Natural killer cell (primary cell): ENCODE results near the gene ATP6V0A1. TPM values are rescaled to one million over a fixed set of nuclear protein-coding genes. Genes with fewer than 3 reads are reported as not detected.

Experiments
- ATAC-seq, 3 donors: fragments of 150-1000 bp in 2 of 3; fragments of 200-7000 bp in 1 of 3; cut with Tn5 transposase; 1 replicate in 1 of 3; 2 replicates in 2 of 3; pipeline ENCODE4 v1.10.0; 2021; ENCODE audit warnings: mild to moderate bottlenecking in 2 of 3, moderate library complexity in 2 of 3
- DNase-seq, 2 donors: peaks; one replicate each; pipeline versions ENCODE4 v3.0.0 to v3.0.0-alpha.2; 2013 to 2021; ENCODE audit warnings: mixed read lengths in 1 of 2
- H3K27ac ChIP-seq: one replicate; pipeline ENCODE4 v1.5.1; 2013; ENCODE audit warnings: mild to moderate bottlenecking, low read length
- H3K27me3 ChIP-seq: one replicate; pipeline ENCODE4 v1.6.1; 2013; ENCODE audit warnings: low read length; ENCODE audit not compliant: control insufficient read depth, insufficient read depth
- H3K36me3 ChIP-seq: one replicate; pipeline ENCODE4 v1.6.1; 2013; ENCODE audit warnings: low read length; ENCODE audit not compliant: control insufficient read depth, insufficient read depth
- H3K4me1 ChIP-seq: one replicate; pipeline ENCODE4 v1.6.1; 2013; ENCODE audit warnings: low read length; ENCODE audit not compliant: control insufficient read depth, insufficient read depth
- H3K4me3 ChIP-seq: one replicate; pipeline ENCODE4 v1.5.1; 2013; ENCODE audit warnings: low read length
- H3K9me3 ChIP-seq: one replicate; pipeline ENCODE4 v1.6.1; 2013; ENCODE audit warnings: low read length; ENCODE audit not compliant: control insufficient read depth, insufficient read depth
- H3K27ac Mint-ChIP-seq, 2 donors: one replicate each; pipeline ENCODE4 v1.8.0; 2022; ENCODE audit warnings: mild to moderate bottlenecking in 2 of 2, mixed read lengths in 2 of 2, moderate library complexity in 1 of 2
- H3K27me3 Mint-ChIP-seq, 2 donors: one replicate each; pipeline ENCODE4 v1.8.0; 2022; ENCODE audit warnings: low read depth in 2 of 2, mixed read lengths in 2 of 2
- H3K36me3 Mint-ChIP-seq: one replicate; pipeline ENCODE4 v1.8.0; 2022; ENCODE audit warnings: mixed read lengths
- H3K4me1 Mint-ChIP-seq, 2 donors: one replicate each; pipeline ENCODE4 v1.8.0; 2022; ENCODE audit warnings: mixed read lengths in 2 of 2
- H3K4me3 Mint-ChIP-seq: one replicate; pipeline ENCODE4 v1.8.0; 2022; ENCODE audit warnings: mild to moderate bottlenecking, moderate library complexity, mixed read lengths
- H3K9me3 Mint-ChIP-seq, 2 donors: one replicate each; pipeline ENCODE4 v1.8.0; 2022; ENCODE audit warnings: mixed read lengths in 2 of 2
- CTCF ChIP-seq: fragments of 200-600 bp; IDR thresholded peaks from one replicate; pipeline ENCODE4 v1.8.0; 2022; ENCODE audit warnings: antibody characterized with exemption
- WGBS: methylation state at CpG from one replicate; pipeline ENCODE4 v1.1.7; 2013; ENCODE audit warnings: missing lambda C conversion rate; ENCODE audit not compliant: insufficient coverage; 5-methylcytosine and 5-hydroxymethylcytosine counted together
- intact Hi-C: fragments of 100-400 bp; cut with micrococcal nuclease; formaldehyde crosslinking; loops from one replicate; pipeline ENCODE4 v1.14.2; 2022
- total RNA-seq, 4 donors: library from RNA; stranded (reverse); fragments of 120-200 nt in 1 of 4; gene quantifications; one replicate each; pipeline versions ENCODE4 v1.2.3 to v1.2.4, GENCODE V29; 2013 to 2022

The ATP6V0A1 gene
- total RNA-seq, 3 donors from 2014 or later (not counting 1 experiment from before 2014, with no cell fraction given), result 4.8 to 33.5 (median 7.5) TPM

GRCh38 chr17:42553161-42553818 lies 94.6 kb downstream of the ATP6V0A1 start:
- WGBS, result 95% methylated on average over 45 of the region's 45 CpGs
- peak overlapping the region; percentile 91 for H3K4me3 Mint-ChIP-seq
- H3K27ac ChIP-seq, result no peak overlapping the region

GRCh38 chr17:42553866-42554249 lies 95.2 kb downstream of the ATP6V0A1 start:
- peak in 1 of 3 donors; percentile 16 for ATAC-seq
- H3K4me3 ChIP-seq, result peak overlapping the region; percentile 86
- 67% methylated on average over 16 of the region's 16 CpGs for WGBS

More at GRCh38 chr17:42553161-42553818, 94.6 kb downstream of the ATP6V0A1 start:
- Mint-ChIP-seq H3K36me3 (no peaks in the 10 kb centered on the region), H3K27me3 (no peaks in the 10 kb centered on the region), H3K27ac (peak overlapping the region in 1 of 2 donors; percentile 91), H3K4me1 (peaks cover 18 to 43% of the 10 kb centered on the region in 2 donors), H3K9me3 (no peaks in the 10 kb centered on the region)
- DNase-seq, result no peak
- no peak for TF ChIP-seq CTCF
- Histone ChIP-seq H3K4me1 (peaks cover 37% of the 10 kb centered on the region), H3K4me3 (no peak overlapping the region), H3K27me3 (no peaks in the 10 kb centered on the region), H3K36me3 (no peaks in the 10 kb centered on the region), H3K9me3 (no peaks in the 10 kb centered on the region)
- ATAC-seq, result no peak
- intact Hi-C loops, result no loop called here

GRCh38 chr17:42554250-42555121 lies 95.8 kb downstream of the ATP6V0A1 start:
- Mint-ChIP-seq H3K4me1 (peaks cover 10 to 35% of the 10 kb centered on the region in 2 donors), H3K4me3 (peak overlapping the region; percentile 91), H3K27me3 (no peaks in the 10 kb centered on the region), H3K36me3 (no peaks in the 10 kb centered on the region), H3K9me3 (no peaks in the 10 kb centered on the region), H3K27ac (peak overlapping the region; percentile 82 to 91)
- H3K27me3 ChIP-seq, result no peaks in the 10 kb centered on the region
- H3K9me3 ChIP-seq, result no peaks in the 10 kb centered on the region
- peak; percentile 85 to 88 (median 88) for ATAC-seq
- 1% methylated on average over 82 of the region's 82 CpGs for WGBS
- TF ChIP-seq CTCF, result no peak
- peak overlapping the region; percentile 86 for H3K4me3 ChIP-seq
- peak; percentile 71 to 86 for DNase-seq
- peak overlapping the region; percentile 94 for H3K27ac ChIP-seq
- H3K4me1 ChIP-seq, result peaks cover 30% of the 10 kb centered on the region
- intact Hi-C loops, result loop anchor here (2.0 kb wide), 1 partner anchor 18 kb away; the partner anchor contains the start of gene NAGLU
- H3K36me3 ChIP-seq, result no peaks in the 10 kb centered on the region

More at GRCh38 chr17:42553866-42554249, 95.2 kb downstream of the ATP6V0A1 start:
- peak in 1 of 2 donors; percentile 54 for DNase-seq
- Mint-ChIP-seq H3K27me3 (no peaks in the 10 kb centered on the region), H3K27ac (peak overlapping the region; percentile 82 to 91), H3K36me3 (no peaks in the 10 kb centered on the region), H3K4me3 (peak overlapping the region; percentile 91), H3K4me1 (peaks cover 16 to 41% of the 10 kb centered on the region in 2 donors), H3K9me3 (no peaks in the 10 kb centered on the region)
- no peak for TF ChIP-seq CTCF
- Histone ChIP-seq H3K9me3 (no peaks in the 10 kb centered on the region), H3K27ac (peak overlapping the region; percentile 94), H3K27me3 (no peaks in the 10 kb centered on the region), H3K4me1 (peaks cover 33% of the 10 kb centered on the region), H3K36me3 (no peaks in the 10 kb centered on the region)
- intact Hi-C loops, result loop anchor here (2.0 kb wide), 1 partner anchor 17 kb away; the partner anchor contains the start of gene NAGLU
